ENCODE measurements around the gene ZNF197. TPM values are rescaled to one million over a fixed set of nuclear protein-coding genes. Genes with fewer than 3 reads are reported as not detected.

ZNF197 gene
- total and polyA plus RNA-seq, 2 of the 13 experiments (the other 11 are each of a cell fraction or from before 2014, with no cell fraction given), result 1.8 to 6.8 TPM

GRCh38 chr3:44685128-44685800 is 60.4 kb downstream of the ZNF197 start:
- Histone ChIP-seq H4K20me1 (ENCODE audit: insufficient read depth, low read length) (no peaks in the 10 kb centered on the region), H3K27ac (ENCODE audit: extremely low read length, insufficient read depth, low read length) (no peak overlapping the region), H3K9ac (ENCODE audit: insufficient read depth, low read depth, low read length) (no peak overlapping the region), H3K27me3 (ENCODE audit: control insufficient read depth in 1 of 2, insufficient read depth in 2 of 2, low read length in 2 of 2) (peaks cover 1 to 26% of the 10 kb centered on the region in 2 experiments; a peak in 3 of 5 replicates), H3K36me3 (replicated peaks in 1 of 2; ENCODE audit: control insufficient read depth in 1 of 2, insufficient read depth in 2 of 2, low read length in 2 of 2) (no peaks in the 10 kb centered on the region), H3K9me3 (ENCODE audit: low read length) (no peaks in the 10 kb centered on the region), H3K4me1 (ENCODE audit: insufficient read depth, low read length) (no peaks in the 10 kb centered on the region), H2AFZ (ENCODE audit: low read length) (no peak overlapping the region), H3K4me3 (replicated peaks in 1 of 3; ENCODE audit: insufficient read depth in 1 of 3, low read depth in 2 of 3, low read length in 3 of 3) (no peak overlapping the region), H3K4me2 (ENCODE audit: low read depth, low read length) (no peak overlapping the region), H3K79me2 (ENCODE audit: insufficient read depth, low read length) (no peaks in the 10 kb centered on the region)
- intact Hi-C loops (cut with micrococcal nuclease; ENCODE audit: unreplicated experiment) (no loop called here), in situ Hi-C loops (cut with HindIII; ENCODE audit: extremely low pct_ligation_motif_present, low pct_unique_long_range_greater_than_20kb) (no loop called here)
- TF ChIP-seq ZFP91 (CRISPR knock-in tag; IDR thresholded peaks at IDR 0.05; ENCODE audit: borderline replicate concordance), result no peak
- no peak for TF ChIP-seq ZKSCAN8 (CRISPR knock-in tag; IDR thresholded peaks at IDR 0.05; ENCODE audit: borderline replicate concordance)
- no peak for TF ChIP-seq GTF2F1 (IDR thresholded peaks at IDR 0.05; ENCODE audit: low read length)
- TF ChIP-seq MAFF (IDR thresholded peaks at IDR 0.05; ENCODE audit: low read depth, low read length), result no peak
- TF ChIP-seq NCOA5 (CRISPR knock-in tag; IDR thresholded peaks at IDR 0.05), result no peak
- TF ChIP-seq ATF1 (CRISPR knock-in tag; IDR thresholded peaks at IDR 0.05), result no peak
- TF ChIP-seq NR3C1 (CRISPR knock-in tag; IDR thresholded peaks at IDR 0.05), result no peak
- TF ChIP-seq FLYWCH1 (CRISPR knock-in tag; IDR thresholded peaks at IDR 0.05), result no peak
- TF ChIP-seq ZNF781 (CRISPR knock-in tag; IDR thresholded peaks at IDR 0.05; ENCODE audit: borderline replicate concordance, not compliant biosample characterization), result no peak
- no peak for TF ChIP-seq ZBTB4 (CRISPR knock-in tag; IDR thresholded peaks at IDR 0.05; ENCODE audit: borderline replicate concordance)
- no peak for TF ChIP-seq ZNF552 (CRISPR knock-in tag; IDR thresholded peaks at IDR 0.05; ENCODE audit: borderline replicate concordance)
- TF ChIP-seq PRDM4 (CRISPR knock-in tag; IDR thresholded peaks at IDR 0.05; ENCODE audit: borderline replicate concordance), result no peak
- TF ChIP-seq NKX3-1 (CRISPR knock-in tag; IDR thresholded peaks at IDR 0.05), result no peak
- TF ChIP-seq GATAD1 (CRISPR knock-in tag; IDR thresholded peaks at IDR 0.05), result no peak
- no peak for TF ChIP-seq SP1 (IDR thresholded peaks at IDR 0.05)
- TF ChIP-seq SP1 (CRISPR knock-in tag; IDR thresholded peaks at IDR 0.05), result no peak
- no peak for TF ChIP-seq RBM39 (IDR thresholded peaks at IDR 0.05; ENCODE audit: low read depth, low read length, poor library complexity, severe bottlenecking)
- no peak for TF ChIP-seq THAP8 (CRISPR knock-in tag; IDR thresholded peaks at IDR 0.05; ENCODE audit: borderline replicate concordance)
- no peak for ATAC-seq
- BruUV-seq (replicated peaks), result no TSS peak
- FAIRE-seq, result no peak
- ChIA-PET POLR2A (no interaction called here), CTCF (ENCODE audit: low intra/inter-chr PET ratio, low total read pairs) (no interaction called here)
- DNase-seq (ENCODE audit: low spot score), result no peak
- 59% methylated on average over 18 of the region's 48 CpGs for WGBS (ENCODE audit: low lambda C conversion rate)
